Left renal cortex interstitium (tissue), 4 donors: ENCODE results near the gene ASPM. TPM values are rescaled to one million over a fixed set of nuclear protein-coding genes. Genes with fewer than 3 reads are reported as not detected.
"Not testable (repeated sequence)": the region's sequence is repeated elsewhere in the genome, so short reads cannot be mapped to it uniquely, and the experiment has no call there.

Experiments used
- DNase-seq, 4 donors: peaks; one replicate each; pipeline ENCODE4 v3.0.0-alpha.2; 2013; ENCODE audit warnings: low read depth in 4 of 4, low spot score in 2 of 4, missing footprints in 1 of 4
- polyA plus RNA-seq, 4 donors: library from polyadenylated mRNA; unstranded; fragments of 120-200 nt; gene quantifications; one replicate each; pipeline ENCODE4 v1.2.1, GENCODE V29; 2013; ENCODE audit not compliant: insufficient read length in 4 of 4

Gene ASPM
- polyA plus RNA-seq, 4 donors: 20.2 to 24.4 (median 21.0) TPM

DNA sequence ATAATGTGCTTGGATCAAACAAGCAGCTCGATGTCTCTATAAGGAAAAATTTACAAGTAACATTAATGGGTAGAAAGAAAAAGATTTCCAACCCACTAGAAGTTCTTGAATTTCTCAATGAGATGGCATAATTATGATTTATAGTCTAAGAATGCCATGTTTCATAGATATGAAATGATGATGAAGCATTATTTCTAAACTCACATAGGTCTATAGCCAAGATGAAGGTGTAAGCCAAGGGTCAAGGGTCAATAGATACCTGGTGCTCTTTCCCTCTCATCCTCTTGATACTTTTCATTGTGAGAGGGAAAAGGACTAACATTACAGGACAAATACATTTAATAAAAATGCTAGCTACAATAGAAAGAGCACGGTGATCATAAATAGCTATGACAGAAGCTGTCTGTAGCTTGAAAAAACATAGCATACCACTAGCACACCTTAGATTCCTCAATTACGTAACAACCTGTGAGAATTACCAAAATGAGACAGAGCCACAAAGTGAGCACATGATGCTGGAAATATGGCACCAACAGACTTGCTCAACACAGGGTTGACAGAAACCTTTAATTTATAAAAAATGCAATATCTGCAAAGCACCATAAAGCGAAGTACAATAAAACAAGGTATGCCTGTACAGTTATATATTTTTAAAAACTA lies 53.1 kb downstream of the ASPM start:
- DNase-seq: no peak

DNA sequence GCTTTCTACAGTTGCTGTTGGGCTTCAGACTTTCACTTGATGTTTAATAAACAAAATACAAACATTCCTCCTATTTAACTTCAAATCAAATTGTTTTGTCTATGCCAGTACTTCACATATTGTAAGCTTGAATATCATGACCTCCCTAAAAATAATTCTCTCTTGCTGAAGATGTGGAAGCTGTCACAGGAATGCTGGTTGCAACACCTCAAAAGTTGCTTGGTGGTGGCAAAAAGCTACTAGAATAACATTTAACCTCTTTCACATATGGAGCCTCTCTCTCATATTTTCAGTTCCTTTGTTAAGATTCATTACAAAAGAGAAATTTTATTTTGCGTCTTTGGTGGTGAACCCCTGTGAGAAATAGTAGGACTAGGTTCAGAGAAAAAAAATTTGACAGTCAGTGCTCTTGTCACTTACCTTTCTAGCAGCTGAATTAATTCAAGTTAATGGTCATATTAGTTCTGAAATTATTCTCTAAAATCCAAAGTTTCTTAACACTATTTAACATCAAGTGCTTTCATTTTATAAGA lies 53.9 kb downstream of the ASPM start:
- no peak for DNase-seq

DNA sequence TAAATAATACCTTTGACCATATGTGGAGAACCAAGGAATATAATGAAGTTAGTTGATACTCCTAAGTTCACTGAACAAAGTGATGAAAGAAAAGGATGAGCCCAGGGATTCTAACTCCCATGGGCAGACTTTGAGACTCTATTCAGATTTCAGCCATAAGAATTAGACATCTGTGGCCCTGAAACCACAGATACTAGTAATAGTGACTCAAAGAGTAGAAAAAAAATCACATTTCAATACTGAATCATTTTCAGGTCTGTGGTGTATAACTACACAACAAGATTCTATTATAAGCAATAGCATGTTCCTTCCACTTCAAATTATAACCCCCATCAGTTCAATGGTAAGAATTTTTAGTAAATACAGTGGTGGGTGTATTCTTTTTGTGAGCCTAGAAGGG lies 63.0 kb downstream of the ASPM start:
- DNase-seq: no peak

DNA sequence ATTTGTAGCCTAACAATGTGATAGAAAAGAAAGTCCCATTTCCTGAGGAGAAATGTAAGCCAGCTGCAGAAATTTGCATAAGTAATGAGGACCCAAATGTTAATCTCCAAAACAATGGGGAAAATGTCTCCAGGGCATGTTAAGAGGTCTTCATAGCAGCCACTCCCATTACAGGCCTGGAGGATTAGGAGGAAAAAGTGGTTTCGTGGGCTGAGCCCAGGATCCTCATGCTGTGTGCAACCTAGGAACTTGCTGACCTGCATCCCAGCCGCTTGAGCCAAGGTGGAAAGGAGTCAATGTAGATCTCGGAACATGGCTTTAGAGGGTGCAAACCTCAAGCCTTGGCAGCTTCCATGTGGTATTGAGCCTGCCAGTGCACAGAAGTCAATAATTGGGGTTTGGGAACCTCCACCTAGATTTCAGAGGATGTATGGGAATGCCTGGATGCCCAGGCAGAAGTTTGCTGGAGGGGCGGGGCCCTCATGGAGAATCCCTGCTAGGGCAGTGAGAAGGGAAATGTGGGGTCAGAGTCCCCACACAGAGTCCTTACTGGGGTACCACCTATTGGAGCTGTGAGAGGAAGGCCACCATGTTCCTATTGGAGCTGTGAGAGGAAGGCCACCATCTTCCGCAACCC lies 65.2 kb downstream of the ASPM start:
- DNase-seq: no peak

DNA sequence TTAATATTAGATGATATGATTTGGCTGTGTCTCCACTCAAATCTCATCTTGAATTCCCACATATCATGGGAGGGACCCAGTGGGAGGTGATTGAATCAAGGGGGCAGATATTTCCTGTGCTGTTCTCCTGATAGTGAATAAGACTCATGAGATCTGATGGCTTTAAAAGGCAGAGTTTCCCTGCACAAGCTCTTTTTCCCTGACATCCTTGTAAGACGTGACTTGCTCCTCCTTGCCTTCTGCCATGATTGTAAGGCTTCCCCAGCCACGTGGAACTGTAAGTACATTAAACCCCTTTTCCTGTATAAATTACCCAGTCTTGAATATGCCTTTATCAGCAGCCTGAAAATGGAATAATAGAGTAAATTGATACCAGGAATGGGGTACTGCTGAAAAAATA lies 66.1 kb downstream of the ASPM start:
- no peak for DNase-seq

DNA sequence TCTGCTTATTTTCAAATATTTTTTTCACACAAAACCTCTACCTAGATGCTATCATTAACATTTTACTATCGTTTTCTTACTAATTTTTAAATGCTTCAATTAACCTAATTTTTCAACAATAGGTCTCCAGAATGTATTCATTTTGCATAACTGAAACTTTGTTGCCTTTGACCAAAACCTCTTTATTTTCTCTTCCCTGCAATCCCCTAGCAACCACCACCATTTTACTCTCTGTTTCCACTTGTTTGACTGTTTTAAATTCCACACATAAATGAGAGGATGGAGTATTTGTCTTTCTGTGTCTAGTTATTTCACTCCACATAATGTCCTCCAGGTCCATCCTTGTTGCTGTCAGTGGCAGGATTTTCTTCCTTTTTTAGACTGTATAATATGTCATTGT lies 69.9 kb downstream of the ASPM start:
- DNase-seq: no peak

DNA sequence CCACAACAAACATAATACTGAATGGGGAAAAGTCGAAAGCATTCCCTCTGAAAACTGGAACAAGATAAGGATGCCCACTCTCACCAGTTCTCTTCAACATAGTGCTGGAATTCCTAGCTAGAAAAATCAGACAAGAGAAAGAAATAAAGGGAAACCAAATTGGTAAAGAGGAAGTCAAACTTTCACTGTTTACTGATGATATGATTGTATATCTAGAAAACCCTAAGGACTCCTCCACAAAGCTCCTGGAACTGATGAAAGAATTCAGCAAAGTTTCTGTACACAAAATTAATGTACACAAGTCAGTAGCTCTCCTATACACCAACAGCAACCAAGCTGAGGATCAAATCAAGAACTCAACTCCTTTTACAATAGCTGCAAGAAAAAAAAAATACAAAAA lies 72.5 kb downstream of the ASPM start:
- DNase-seq: no peak

DNA sequence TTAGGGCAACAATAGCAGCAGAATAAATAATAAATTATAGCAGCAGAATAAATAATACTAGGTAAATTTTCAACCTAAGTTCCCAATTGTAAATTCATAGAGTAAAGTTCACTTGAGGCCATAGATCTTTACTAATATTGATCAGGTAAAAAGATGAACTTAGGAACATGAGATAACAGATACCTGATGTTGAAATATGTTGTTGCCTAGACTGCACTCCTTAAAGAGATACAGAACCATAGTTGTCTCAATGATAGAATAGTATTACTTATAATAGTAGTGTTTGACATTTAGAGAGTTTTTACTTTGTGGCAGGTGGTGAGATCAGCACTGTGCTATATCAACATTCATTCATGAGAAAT lies 79.0 kb downstream of the ASPM start:
- DNase-seq: no peak

DNA sequence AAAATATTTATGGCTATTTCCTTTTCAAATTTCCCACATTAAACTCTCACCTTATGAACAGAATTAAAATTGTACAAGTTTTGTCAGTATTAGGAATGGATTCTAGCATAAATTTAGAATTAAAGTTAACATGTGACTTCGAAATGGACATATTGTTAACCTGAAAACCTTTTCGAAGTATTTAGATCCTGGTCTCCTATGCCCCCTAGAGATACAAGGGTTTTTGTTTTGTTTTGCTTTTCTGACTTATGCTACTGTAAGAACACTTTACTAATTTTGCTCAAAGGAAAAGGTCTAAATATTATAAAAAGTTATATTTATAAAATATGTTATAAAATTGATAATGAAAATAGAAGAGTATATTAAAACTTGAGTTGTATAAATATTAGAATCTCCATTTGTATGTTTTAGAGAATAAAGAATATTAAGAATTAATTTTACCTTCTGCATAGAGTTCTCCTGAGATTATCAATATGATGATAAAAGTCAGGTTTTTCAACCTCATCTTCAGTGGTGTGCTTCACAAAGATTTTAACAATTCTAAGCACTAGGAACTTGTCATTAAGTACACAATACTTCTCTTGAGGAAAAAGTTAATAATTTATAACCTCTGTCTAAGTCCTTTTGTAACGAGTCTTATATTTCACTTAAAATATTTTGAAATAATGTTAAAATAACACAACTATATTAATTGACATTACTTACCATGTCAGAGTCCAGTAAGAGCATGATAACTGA lies 79.6 kb downstream of the ASPM start, which contains the start of gene F13B:
TSS of gene F13B (minus strand) at position 542 of the 738 bp plus-strand sequence. CDS start at position 505, 37 bp downstream.
- DNase-seq: no peak

DNA sequence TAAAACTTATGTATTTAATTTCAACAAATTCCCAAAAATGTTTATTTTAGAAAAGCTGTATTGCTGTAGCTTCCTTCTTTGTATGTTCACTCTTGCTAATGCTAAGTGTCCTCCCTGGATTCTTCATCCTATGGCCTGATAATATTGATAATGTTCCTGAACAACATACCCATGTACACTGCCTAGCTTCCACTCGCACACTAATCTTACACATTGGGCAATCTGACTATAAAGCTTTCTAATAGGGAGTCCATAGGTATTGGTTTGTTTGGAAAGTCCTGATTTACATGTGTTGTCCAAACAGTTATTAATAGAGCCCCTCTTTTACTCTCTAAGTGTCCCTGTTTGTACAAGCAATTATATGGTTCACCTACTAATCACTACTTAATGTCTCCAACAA lies 80.2 kb downstream of the ASPM start:
- DNase-seq: no peak

DNA sequence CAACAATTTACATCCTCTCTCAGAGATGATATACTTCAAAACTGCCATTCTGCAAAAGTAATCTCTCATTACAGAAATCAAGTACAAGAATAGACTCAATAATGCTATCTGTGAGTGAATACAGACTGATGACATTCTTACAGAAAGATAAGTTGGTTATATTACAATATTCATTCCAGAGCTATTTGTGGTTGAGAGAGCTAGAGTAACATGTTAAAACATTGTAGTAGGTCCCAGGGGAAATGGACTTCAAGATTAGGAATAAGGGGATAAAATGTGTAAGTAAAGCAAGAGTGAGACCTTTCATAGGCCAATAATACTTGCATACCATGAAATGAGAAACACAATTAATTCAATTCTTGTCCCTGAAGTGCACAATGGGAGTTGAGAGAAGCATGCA lies 80.9 kb downstream of the ASPM start:
- no peak for DNase-seq

DNA sequence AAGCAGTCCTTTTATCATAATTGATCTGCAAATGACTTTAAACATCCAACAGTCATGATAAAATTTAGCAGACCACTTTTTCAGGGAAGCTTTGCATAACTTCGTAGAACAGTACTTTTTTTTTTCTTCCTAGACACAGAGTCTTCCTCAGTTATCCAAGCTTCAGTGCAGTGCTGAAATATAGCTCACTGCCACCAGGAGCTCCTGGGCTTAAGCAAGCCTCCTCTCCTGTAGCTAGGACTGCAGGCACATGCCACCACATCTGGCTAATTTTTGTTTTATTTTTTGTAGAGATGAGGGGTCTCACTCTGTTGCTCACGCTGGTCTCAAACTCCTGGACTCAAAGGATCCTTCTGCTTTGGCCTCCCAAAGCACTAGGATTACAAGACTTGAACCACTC lies 83.3 kb downstream of the ASPM start:
- DNase-seq: no peak

DNA sequence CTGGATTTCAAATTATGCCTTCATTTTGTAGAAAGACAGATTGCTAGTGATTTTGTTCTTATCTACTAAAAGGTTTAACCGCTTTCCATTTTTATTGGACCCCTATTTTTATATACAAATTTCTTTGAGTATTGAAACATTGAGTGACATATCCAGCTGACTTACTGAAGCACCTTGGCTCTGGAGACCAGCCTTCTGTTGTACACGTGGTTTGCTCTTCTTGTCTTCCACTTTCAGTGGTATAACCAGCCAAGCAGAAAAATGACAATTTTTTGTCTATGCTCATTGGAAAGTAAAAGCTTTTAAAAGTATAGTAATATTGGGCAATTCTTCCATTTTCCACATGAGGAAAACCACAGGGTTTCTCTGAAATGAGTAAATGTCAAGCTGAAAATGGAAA lies 83.8 kb downstream of the ASPM start:
- no peak for DNase-seq

DNA sequence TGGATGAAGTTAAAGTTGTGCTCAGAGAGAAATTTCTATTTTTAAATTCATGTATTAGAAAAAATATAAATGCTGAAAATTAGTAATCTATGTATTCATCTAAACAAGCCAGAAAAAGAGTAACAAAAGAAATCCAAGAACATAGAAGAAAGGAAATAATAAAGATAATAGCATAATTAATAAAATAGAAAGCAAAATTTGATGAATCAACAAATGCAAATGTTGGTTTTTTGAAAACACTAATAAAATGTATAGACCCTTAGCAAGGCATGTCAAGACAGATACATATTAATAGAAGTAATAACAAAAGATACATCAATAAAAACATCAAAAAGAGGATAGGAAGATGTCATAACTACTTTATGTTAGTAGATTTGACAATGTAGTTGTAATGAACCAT lies 97.4 kb downstream of the ASPM start:
- DNase-seq: no peak

DNA sequence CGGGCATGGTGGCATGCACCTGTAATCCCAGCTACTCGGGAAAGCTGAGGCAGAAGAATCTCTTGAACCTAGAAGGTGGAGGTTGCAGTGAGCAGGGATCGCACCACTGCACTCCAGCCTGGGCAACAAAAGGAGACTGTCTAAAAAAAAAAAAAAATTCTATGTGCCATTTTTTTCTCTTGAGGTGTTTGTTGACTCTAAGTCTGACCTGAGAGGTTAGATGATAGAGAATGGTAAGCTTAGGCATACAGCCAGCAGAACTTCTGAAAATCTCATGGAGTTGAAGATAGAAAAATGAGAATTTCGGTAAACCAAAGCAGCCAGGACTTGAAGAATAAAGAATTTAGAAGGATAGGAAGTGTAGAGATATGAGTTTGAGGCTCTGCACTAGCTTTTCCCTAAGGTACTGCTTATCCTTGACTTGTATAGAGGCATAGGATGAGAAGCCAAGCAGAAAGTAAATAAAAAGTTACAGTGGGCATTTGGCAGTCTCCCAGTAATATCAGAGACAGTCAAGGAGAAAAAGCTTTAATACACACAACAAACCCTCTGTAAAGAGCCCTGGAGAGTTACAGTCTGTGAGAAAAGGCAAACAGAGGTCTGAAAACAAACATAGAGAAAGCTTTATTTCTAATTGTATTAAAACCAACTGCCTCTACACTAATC lies 103.7 kb downstream of the ASPM start:
- no peak for DNase-seq

DNA sequence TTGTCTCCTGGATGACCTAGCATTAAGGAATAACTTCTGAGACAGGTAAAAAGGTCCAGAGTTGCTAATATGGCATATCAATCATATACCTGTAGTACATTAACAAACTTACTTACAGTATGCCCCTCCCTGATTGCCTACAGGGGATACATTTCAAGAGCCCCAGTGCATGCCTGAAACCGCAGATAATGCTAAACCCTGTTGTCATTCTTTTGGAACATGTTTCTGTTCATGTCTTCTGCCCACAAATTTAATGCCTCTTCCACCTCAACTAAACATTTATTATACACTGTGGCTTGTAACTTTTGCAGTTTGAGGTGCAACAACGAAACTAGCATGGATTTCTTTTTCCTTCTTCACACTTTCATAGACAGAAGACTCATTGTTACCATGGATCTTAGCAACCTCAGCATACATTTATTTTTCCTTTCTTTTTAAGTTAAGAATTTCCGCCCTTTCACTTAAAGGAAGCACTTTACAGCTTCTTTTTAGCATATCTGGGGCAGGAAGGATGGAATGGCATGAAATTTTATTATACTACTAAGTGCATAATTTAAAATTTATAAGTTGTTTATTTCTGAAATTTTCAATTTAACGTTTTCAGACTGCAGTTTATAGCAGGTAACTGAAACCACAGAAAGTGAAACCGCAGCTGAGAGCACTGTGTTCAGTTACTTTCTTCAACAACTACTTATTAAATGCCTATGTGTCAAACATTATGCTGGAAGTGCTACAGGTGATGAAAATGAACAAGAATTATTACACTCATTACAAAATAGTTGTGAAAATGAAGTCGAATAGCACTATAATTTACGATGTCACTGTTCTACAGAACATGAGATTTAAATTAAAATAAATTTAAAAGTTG lies 104.7 kb downstream of the ASPM start:
- no peak for DNase-seq

DNA sequence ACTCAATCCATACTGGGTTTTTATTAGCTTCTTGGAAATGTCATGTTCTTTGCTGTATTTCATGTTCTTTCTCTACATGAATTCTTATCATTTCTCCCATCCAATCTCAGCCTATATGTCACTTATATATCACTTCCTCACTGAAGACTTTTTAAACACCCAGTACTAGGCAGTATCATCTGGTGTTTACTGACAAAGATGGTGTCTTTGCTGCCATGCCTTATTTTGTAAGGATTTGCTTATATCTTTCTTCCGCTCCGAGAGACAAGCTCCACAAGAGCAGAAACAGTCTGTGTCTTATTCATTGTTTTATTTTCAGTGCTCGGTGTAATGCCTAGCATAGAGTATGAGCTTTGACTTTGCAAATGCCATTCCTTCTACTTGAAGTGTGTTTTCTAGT lies 109.6 kb downstream of the ASPM start:
- DNase-seq: no peak

DNA sequence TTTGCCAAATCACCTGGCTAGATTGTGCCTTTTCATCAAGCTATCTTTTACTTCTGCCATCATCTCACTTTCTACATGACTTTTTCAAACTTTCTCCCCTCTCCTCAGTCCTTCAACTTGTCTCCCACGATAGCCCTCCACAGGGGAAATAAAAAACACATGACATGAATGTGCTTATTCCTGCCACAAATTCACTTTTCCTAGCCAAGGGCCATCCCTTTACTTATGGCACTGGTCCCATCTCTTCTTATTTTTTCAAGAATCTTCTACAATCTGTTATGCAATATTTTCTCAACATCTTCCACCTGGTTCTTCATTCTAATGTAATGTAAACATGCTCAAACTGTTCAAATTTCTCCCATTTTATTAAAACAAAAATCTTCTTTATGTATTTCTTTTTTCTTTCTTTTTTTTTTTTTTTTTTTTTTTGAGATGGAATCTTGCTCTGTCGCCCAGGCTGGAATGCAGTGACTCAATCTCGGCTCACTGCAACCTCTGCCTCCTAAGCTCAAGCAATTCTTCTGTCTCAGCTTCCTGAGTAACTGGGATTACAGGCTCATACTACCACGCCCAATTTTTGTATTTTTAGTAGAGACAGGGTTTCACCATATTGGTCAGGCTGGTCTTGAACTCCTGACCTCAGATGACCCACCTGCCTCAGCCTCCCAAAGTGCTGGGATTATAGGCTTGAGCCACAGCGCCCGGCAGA lies 111.7 kb downstream of the ASPM start:
- DNase-seq: not testable (repeated sequence)
